ENCODE results near the gene PID1. TPM values are rescaled to one million over a fixed set of nuclear protein-coding genes. Genes with fewer than 3 reads are reported as not detected.

Gene PID1
- total RNA-seq, 1 donor from 2014 or later: not detected

DNA sequence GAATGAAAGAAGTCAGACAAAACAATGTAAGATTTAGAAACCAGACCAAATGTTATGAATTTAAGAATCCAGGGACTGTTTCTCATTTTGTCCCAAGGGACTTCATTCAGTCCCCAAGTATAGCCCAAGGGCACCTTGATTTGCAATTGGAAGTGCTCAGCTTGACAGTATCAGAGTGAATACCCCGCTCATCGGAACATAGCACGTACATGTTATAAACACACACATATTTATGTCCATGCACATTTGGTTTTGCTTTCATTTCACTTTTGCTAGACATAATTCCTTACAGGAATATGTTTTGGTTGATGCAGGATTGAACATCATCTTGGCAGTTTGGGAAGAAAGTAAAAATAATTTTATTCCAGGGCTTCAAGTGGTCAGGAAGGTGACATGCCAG lies 100.2 kb downstream of the PID1 start:
- Mint-ChIP-seq H3K9me3 (no peaks in the 10 kb centered on the region), H3K36me3 (ENCODE audit: low read depth) (no peaks in the 10 kb centered on the region), H3K4me3 (no peak overlapping the region), H3K27ac (no peak overlapping the region), H3K27me3 (ENCODE audit: insufficient read depth) (no peaks in the 10 kb centered on the region), H3K4me1 (ENCODE audit: low read depth) (no peaks in the 10 kb centered on the region)
- intact Hi-C loops (cut with micrococcal nuclease): no loop called here
- no peak for DNase-seq (ENCODE audit: low spot score)

GRCh38 chr2:229170171-229170570 lies 100.9 kb downstream of the PID1 start:
- no peaks in the 10 kb centered on the region for H3K27me3 Mint-ChIP-seq (ENCODE audit: insufficient read depth)
- H3K36me3 Mint-ChIP-seq (ENCODE audit: low read depth): no peaks in the 10 kb centered on the region
- no peaks in the 10 kb centered on the region for H3K4me1 Mint-ChIP-seq (ENCODE audit: low read depth)
- H3K9me3 Mint-ChIP-seq: no peaks in the 10 kb centered on the region
- H3K27ac Mint-ChIP-seq: no peak overlapping the region
- no peak overlapping the region for H3K4me3 Mint-ChIP-seq
- intact Hi-C loops (cut with micrococcal nuclease): no loop called here
- no peak for DNase-seq (ENCODE audit: low spot score)

DNA sequence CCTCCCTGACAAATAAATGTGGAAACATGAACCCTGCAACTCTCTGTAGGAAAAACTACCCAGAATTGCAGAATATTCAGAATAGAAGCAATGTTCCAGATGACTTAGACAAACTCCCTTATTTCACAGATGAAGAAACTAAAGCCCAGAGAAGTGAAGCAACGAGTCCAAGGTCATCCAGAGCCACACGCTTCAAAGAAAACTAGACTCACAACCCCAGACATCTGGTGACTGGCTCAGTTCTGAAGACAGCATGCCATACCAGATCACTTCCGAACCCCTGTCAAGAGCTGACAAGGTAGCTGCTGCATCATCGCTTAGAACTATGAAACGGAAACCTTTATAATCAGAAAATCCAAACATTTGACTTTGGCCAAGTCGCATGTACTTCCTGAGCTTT lies 101.3 kb downstream of the PID1 start:
- intact Hi-C loops (cut with micrococcal nuclease): no loop called here
- H3K27ac Mint-ChIP-seq: no peak overlapping the region
- H3K27me3 Mint-ChIP-seq (ENCODE audit: insufficient read depth): no peaks in the 10 kb centered on the region
- H3K4me1 Mint-ChIP-seq (ENCODE audit: low read depth): no peaks in the 10 kb centered on the region
- DNase-seq (ENCODE audit: low spot score): no peak
- H3K4me3 Mint-ChIP-seq: no peak overlapping the region
- no peaks in the 10 kb centered on the region for H3K9me3 Mint-ChIP-seq
- no peaks in the 10 kb centered on the region for H3K36me3 Mint-ChIP-seq (ENCODE audit: low read depth)

DNA sequence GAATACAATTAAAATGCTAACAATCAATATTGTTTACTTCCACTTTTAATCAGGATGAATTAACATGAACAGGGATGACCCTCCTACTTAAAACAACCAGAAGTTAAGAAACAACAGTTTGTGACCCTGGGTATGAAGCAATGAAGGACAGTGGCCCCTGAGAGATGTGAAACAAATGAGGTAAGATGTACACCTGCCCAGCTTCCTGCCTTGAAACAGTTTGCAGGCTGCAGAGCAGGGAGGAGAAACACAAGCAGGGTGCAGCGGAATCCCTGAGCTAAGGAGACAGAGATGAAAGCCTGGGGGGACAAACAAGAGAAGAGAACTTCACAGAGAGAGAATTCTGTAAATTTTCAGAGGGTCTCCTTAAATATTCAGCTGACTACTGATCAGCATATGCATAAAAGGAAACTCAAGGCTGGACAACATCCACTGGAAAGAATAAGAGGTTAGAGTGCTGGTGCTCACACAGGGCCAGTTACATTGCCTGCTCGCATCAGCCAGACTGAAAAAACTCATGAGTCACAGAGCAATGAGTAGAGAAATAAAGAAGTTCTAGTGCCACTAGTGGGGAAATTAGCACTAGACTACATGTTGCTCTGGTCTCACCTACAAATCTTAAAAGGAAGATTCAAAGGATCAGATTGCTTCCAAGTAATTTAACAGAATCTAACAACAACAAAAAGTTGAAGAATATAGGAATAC lies 106.4 kb downstream of the PID1 start:
- H3K27ac Mint-ChIP-seq: no peak overlapping the region
- H3K4me1 Mint-ChIP-seq (ENCODE audit: low read depth): no peaks in the 10 kb centered on the region
- H3K9me3 Mint-ChIP-seq: no peaks in the 10 kb centered on the region
- intact Hi-C loops (cut with micrococcal nuclease): no loop called here
- no peak overlapping the region for H3K4me3 Mint-ChIP-seq
- H3K36me3 Mint-ChIP-seq (ENCODE audit: low read depth): no peaks in the 10 kb centered on the region
- DNase-seq (ENCODE audit: low spot score): no peak
- no peaks in the 10 kb centered on the region for H3K27me3 Mint-ChIP-seq (ENCODE audit: insufficient read depth)

DNA sequence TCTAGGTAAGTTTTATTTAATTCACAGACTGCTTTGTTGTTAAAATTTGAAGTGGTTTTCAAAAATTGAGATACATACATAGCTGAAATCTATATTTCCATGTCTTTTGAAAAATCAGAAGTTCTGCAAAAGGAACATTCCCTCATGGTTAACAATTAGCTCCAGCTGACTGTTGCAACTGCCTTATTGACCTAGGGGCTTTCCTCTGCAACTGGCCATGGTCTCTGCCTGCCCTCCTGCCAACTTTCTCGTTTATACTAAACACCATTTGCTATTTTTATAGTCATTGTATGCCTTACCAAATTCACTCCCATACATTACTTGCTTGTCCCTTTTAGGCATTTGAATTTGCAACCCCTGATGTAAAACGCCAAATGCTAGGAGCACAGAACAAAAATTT lies 107.2 kb downstream of the PID1 start:
- Mint-ChIP-seq H3K27me3 (ENCODE audit: insufficient read depth) (no peaks in the 10 kb centered on the region), H3K36me3 (ENCODE audit: low read depth) (no peaks in the 10 kb centered on the region), H3K9me3 (no peaks in the 10 kb centered on the region), H3K27ac (no peak overlapping the region), H3K4me1 (ENCODE audit: low read depth) (no peaks in the 10 kb centered on the region), H3K4me3 (no peak overlapping the region)
- no peak for DNase-seq (ENCODE audit: low spot score)
- intact Hi-C loops (cut with micrococcal nuclease): no loop called here

- H3K4me1 Mint-ChIP-seq (ENCODE audit: low read depth): no peaks in the 10 kb centered on the region
- H3K9me3 Mint-ChIP-seq: no peaks in the 10 kb centered on the region
- DNase-seq (ENCODE audit: low spot score): no peak
- H3K27ac Mint-ChIP-seq: no peak overlapping the region
- H3K36me3 Mint-ChIP-seq (ENCODE audit: low read depth): no peaks in the 10 kb centered on the region
- H3K27me3 Mint-ChIP-seq (ENCODE audit: insufficient read depth): no peaks in the 10 kb centered on the region
- intact Hi-C loops (cut with micrococcal nuclease): no loop called here
- no peak overlapping the region for H3K4me3 Mint-ChIP-seq
These were observed 109.1 kb downstream of the PID1 start for GRCh38 chr2:229162015-229162414.

- Mint-ChIP-seq H3K27ac (no peak overlapping the region), H3K4me3 (no peak overlapping the region), H3K36me3 (ENCODE audit: low read depth) (no peaks in the 10 kb centered on the region), H3K4me1 (ENCODE audit: low read depth) (no peaks in the 10 kb centered on the region), H3K9me3 (no peaks in the 10 kb centered on the region), H3K27me3 (ENCODE audit: insufficient read depth) (no peaks in the 10 kb centered on the region)
- intact Hi-C loops (cut with micrococcal nuclease): no loop called here
- no peak for DNase-seq (ENCODE audit: low spot score)
These were observed 110.1 kb downstream of the PID1 start for GRCh38 chr2:229160984-229161383.

DNA sequence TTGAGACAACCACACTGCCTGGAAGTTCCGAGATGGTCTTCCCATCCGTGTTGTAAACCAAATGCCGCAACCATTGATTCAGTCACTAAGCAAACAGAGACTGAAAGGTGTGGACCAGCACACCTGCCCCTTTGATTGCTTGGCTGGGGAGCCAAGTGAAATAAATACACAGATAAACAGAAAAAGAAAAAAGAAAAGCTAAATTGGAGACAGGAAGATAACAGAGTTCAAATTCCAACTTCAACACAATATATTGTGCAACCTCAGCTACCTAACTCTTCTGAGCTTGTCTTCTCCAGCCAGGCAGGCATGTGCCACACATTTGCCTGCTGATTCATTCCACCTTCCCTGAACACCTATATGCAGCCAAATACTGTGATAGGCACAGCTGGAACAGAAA lies 110.9 kb downstream of the PID1 start:
- H3K9me3 Mint-ChIP-seq: no peaks in the 10 kb centered on the region
- no peaks in the 10 kb centered on the region for H3K27me3 Mint-ChIP-seq (ENCODE audit: insufficient read depth)
- intact Hi-C loops (cut with micrococcal nuclease): no loop called here
- no peak for DNase-seq (ENCODE audit: low spot score)
- H3K4me1 Mint-ChIP-seq (ENCODE audit: low read depth): no peaks in the 10 kb centered on the region
- H3K36me3 Mint-ChIP-seq (ENCODE audit: low read depth): no peaks in the 10 kb centered on the region
- no peak overlapping the region for H3K4me3 Mint-ChIP-seq
- H3K27ac Mint-ChIP-seq: no peak overlapping the region

DNA sequence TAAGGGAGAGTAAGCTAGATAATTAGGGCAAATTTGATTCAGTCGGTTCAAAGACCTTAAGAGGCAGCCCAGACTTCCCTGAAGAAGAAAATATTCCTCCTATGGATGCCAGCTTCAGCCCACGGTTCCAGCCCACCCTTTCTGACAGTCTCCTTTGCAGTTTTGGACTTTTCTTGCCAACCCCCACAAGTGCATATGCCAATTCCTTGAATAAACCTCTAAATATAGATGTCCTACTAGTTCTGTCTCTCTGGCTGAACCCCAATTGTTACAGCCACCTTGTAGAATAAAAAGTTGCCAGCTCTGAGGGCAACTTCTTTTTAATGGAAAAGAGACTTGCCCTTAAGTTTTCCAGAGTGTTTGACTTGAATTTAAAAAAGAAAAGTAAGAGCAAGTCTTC lies 111.7 kb downstream of the PID1 start:
- intact Hi-C loops (cut with micrococcal nuclease): no loop called here
- no peak overlapping the region for H3K4me3 Mint-ChIP-seq
- no peaks in the 10 kb centered on the region for H3K27me3 Mint-ChIP-seq (ENCODE audit: insufficient read depth)
- no peaks in the 10 kb centered on the region for H3K4me1 Mint-ChIP-seq (ENCODE audit: low read depth)
- DNase-seq (ENCODE audit: low spot score): no peak
- no peaks in the 10 kb centered on the region for H3K9me3 Mint-ChIP-seq
- H3K27ac Mint-ChIP-seq: no peak overlapping the region
- H3K36me3 Mint-ChIP-seq (ENCODE audit: low read depth): no peaks in the 10 kb centered on the region

DNA sequence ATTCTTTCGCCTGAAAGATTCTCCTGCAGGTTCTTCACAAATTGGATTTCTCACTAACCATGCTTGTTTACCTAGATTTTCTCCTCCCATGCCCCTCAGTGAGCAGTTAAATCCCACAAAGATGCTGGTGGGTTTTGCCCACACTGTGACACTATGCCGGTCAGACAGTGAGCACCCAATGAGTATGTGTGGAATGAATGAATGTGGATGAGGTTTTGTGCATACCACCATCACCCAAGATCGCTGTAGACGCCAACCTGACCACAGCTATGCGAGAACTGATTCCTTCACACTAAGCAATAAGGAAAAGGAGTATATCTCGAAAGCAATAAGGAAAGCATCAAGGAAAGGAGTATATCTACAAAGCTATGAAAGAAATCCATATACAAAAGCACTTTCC lies 116.7 kb downstream of the PID1 start:
- no peak overlapping the region for H3K27ac Mint-ChIP-seq
- no peaks in the 10 kb centered on the region for H3K9me3 Mint-ChIP-seq
- no peaks in the 10 kb centered on the region for H3K36me3 Mint-ChIP-seq (ENCODE audit: low read depth)
- H3K4me1 Mint-ChIP-seq (ENCODE audit: low read depth): no peaks in the 10 kb centered on the region
- no peaks in the 10 kb centered on the region for H3K27me3 Mint-ChIP-seq (ENCODE audit: insufficient read depth)
- intact Hi-C loops (cut with micrococcal nuclease): no loop called here
- no peak overlapping the region for H3K4me3 Mint-ChIP-seq
- DNase-seq (ENCODE audit: low spot score): no peak

- no peaks in the 10 kb centered on the region for H3K9me3 Mint-ChIP-seq
- no peaks in the 10 kb centered on the region for H3K36me3 Mint-ChIP-seq (ENCODE audit: low read depth)
- H3K4me3 Mint-ChIP-seq: no peak overlapping the region
- H3K27me3 Mint-ChIP-seq (ENCODE audit: insufficient read depth): no peaks in the 10 kb centered on the region
- H3K4me1 Mint-ChIP-seq (ENCODE audit: low read depth): no peaks in the 10 kb centered on the region
- intact Hi-C loops (cut with micrococcal nuclease): no loop called here
- H3K27ac Mint-ChIP-seq: no peak overlapping the region
- DNase-seq (ENCODE audit: low spot score): no peak
These were observed 117.1 kb downstream of the PID1 start for GRCh38 chr2:229153951-229154350.

DNA sequence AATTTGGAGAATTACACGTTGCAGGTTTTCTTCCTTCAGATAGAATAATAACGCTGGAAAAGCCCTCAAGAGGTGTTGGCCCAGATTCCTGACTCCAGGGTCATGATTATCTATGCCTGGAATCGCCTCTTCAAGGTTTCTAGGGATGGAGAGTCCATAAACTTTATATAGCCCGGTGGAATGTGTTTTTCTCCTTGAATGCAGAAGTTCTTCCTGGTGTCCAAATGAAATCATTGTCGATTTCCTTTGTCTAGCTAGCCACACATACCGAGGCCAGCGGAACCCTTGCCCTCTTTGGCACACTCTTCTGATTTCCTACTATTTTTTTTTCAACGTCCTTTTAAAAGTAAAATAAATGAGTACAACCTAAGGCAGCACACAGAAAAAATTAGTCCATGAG lies 117.8 kb downstream of the PID1 start:
- no peak for DNase-seq (ENCODE audit: low spot score)
- intact Hi-C loops (cut with micrococcal nuclease): no loop called here
- Mint-ChIP-seq H3K36me3 (ENCODE audit: low read depth) (no peaks in the 10 kb centered on the region), H3K4me3 (no peak overlapping the region), H3K4me1 (ENCODE audit: low read depth) (no peaks in the 10 kb centered on the region), H3K9me3 (no peaks in the 10 kb centered on the region), H3K27ac (no peak overlapping the region), H3K27me3 (ENCODE audit: insufficient read depth) (no peaks in the 10 kb centered on the region)

DNA sequence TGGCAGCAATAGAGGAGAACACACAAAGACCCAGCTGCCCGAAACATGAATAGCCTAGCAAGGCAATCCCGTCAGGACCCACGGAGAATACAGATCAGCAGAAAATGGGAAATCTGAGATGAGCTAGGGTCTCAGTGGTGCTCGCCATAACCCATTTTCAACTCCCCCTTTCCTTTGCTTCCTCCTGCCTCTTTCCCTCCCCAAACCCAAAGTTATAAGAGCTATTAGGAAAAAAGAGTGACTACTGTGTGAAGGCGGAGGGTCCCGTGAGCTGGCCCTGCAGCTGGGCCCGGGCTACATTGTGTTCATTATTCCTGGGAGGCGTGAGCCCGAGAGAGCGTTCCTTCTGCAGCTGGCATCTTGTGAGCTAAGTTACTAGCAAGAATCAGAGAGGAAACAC lies 118.4 kb downstream of the PID1 start:
- no peaks in the 10 kb centered on the region for H3K36me3 Mint-ChIP-seq (ENCODE audit: low read depth)
- no peaks in the 10 kb centered on the region for H3K4me1 Mint-ChIP-seq (ENCODE audit: low read depth)
- no peaks in the 10 kb centered on the region for H3K27me3 Mint-ChIP-seq (ENCODE audit: insufficient read depth)
- H3K9me3 Mint-ChIP-seq: no peaks in the 10 kb centered on the region
- DNase-seq (ENCODE audit: low spot score): no peak
- intact Hi-C loops (cut with micrococcal nuclease): no loop called here
- no peak overlapping the region for H3K4me3 Mint-ChIP-seq
- no peak overlapping the region for H3K27ac Mint-ChIP-seq

DNA sequence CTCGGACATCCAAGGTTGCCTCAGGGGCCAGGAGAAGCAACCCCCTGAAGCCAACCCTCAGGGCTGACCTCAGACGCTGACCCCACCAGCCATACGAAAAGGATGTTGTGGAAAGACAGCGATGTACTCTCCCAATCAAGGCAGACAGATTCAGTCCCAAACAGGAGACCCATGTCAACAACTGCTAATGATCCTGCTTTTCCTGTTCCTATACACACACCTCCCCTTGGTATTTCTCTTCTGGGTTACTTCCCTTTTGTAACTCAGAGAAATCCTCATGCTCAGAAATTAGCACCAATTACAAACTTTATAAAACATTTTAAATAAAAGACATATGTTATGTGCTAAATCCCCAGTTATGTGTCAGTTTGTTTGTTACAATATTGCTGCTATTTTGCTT lies 120.8 kb downstream of the PID1 start:
- DNase-seq (ENCODE audit: low spot score): no peak
- Mint-ChIP-seq H3K4me1 (ENCODE audit: low read depth) (no peaks in the 10 kb centered on the region), H3K27ac (no peak overlapping the region), H3K27me3 (ENCODE audit: insufficient read depth) (no peaks in the 10 kb centered on the region), H3K36me3 (ENCODE audit: low read depth) (no peaks in the 10 kb centered on the region), H3K9me3 (no peaks in the 10 kb centered on the region), H3K4me3 (no peak overlapping the region)
- intact Hi-C loops (cut with micrococcal nuclease): no loop called here
